GM18861 (cell line): Measurements from ENCODE around the gene HSPB9.

Experiments used
- ATAC-seq: cut with Tn5 transposase; IDR thresholded peaks from one replicate; pipeline ENCODE4 v1.9.1; 2021; ENCODE audit not compliant: unreplicated experiment

HSPB9 gene

GRCh38 chr17:42098730-42099399 lies 23.7 kb upstream of the HSPB9 start:
- no peak for ATAC-seq

GRCh38 chr17:42101513-42102292 lies 20.9 kb upstream of the HSPB9 start:
- ATAC-seq = no peak

- ATAC-seq = no peak
Observed at GRCh38 chr17:42103221-42103954, 19.2 kb upstream of the HSPB9 start.

GRCh38 chr17:42104264-42104663 lies 18.3 kb upstream of the HSPB9 start:
- no peak for ATAC-seq

- ATAC-seq = no peak
Observed at GRCh38 chr17:42106009-42106408, 16.6 kb upstream of the HSPB9 start.

DNA sequence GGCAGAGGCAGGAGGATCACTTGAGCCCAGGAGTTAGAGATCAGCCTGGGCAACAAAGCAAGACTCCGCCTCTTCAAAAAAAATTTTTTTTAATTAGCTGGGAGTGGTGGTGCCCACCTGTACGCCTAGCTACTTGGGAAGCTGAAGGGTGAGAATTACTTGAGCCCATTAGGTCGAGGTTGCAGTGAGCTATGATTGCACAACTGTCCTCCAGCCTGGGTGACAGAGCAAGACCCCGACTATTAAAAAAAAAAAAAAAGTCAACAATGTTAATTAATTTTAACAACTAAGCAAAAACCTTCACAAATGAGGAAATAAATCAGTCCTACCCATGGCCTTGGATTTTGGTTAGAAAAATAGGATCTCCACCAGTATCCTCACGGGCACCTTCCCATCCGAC lies 15.5 kb upstream of the HSPB9 start:
- ATAC-seq = no peak

- ATAC-seq = no peak
Observed at GRCh38 chr17:42107597-42108576, 14.7 kb upstream of the HSPB9 start.

DNA sequence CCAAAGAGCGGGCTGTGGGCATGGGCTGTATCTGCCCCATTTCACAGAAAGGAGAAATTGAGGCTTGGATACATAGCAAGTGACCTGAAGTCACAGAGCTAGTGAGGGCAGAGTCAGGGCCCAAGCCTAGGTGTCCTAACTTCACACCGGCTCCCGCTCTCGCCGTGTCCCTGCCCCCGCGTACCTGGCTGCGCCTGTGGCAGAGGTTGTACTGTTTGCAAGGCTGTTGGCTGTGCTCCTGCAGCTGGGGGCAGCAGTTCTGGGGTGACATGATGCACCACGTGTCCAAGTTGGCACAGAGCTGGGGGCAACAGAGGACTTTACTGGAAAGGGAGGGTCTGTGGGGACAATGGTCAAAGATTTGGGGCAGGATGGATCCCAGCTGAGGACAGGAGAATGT lies 13.5 kb upstream of the HSPB9 start:
- ATAC-seq = no peak

DNA sequence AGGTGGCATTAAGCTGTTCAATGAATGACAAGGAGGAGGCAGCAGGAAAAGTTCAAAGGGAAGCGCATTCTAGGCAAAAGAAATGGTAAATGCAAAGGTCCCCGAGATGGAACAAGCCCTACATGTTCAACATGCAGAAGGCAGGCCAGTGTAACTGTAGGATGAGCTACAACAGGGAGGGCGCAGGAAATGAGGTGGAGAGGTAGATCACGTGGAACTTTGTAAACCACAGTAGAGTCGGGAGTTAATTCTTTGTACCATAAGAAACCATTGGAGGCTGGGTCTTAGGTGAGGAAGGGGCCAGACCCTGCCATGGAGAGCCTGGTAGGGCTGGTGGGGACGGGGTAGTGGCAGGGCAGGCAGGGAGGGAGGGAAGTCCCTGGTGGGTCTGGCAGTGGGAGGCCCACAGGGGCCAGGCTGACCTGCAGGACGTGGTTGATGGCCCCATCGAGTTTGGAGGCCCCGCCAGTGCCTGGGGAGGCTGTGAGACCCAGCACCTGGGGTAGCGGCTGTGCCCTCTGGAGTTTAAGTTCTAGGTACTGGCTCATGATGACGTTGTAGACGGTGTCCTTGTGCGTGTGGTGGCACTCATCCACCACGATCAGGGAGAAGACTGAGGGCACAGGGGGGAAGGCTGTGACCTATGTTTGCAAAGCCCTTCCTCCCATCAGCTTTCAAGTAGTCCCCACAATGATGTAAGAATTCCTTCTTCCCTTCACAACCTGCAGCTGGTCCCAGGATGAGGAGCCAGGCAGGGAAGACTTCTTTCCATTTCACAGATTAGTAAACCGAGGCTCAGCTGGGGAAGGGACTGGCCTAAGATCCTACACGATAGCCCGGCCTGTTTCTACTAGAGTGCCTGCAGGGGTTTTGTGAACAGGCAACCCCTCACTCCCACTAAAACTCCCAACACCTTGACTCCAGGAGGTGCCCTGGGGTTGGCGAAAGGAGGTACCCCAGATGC lies 12.0 kb upstream of the HSPB9 start:
- ATAC-seq = no peak

GRCh38 chr17:42111265-42111636 lies 11.4 kb upstream of the HSPB9 start:
- no peak for ATAC-seq

DNA sequence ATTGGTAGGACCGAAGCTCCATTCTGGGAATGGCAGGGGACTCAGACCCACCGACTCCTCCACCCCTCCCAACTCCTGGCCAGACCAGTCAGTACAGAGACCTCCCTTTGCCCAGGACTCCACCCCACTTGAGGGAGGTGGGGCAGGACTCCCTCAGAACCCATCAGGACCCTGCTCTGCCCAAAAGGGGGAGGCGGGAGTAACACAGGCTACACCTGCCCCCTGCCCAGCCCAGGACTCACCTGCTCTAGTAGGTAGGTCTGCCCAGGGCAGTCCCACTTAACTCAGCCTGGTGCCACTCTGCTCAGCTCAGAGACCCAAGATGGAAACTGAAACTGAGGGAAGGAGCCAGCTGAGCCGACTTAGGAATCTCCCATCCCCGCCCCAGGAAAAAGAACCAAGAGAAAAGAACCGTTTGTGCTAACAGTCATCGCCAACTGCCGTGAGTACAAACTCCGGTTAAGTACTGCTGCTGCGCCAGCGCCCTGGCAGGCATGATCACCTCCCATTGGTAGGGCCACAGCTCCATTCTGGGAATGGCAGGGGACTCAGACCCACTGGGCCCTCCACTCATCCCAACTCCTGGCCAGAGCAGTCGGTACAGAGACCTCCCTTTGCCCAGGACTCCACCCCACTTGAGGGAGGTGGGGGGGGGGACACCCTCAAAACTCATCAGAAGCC lies 10.6 kb upstream of the HSPB9 start:
- no peak for ATAC-seq

DNA sequence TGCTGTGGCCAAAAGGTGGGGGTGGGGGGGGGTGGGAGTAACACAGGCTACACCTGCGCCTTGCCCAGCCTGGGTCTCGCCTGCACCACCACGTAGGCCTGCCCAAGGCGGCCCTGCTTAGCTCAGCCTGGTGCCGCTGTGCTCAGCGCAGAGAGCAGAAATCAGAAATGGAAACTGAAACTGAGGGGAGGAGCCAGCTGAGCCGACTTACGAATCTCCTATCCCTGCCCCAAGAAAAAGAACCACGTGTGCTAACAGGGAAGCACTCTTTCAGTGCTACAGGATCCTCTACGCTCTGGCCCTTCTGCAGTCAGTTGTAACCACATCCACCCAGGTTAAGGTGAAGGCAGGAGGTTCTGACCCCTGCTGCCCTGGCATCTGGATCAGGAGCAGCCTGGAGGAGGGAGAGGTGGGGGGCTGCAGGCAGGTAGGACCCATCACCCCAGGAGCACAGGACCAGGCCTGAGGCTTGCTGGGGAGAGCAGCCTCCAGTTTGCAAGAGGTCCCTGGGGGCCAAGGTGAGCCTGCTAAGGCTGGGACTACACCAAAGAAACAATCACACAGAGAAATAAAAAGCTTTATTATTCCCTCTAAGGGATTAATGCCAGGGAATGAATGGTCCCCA lies 9.9 kb upstream of the HSPB9 start, which contains the start of gene DHX58:
DHX58 (minus strand) TSS at position 163 of the 625 bp plus-strand sequence. CDS start 822 bp downstream, outside the sequence.
- peak; percentile 52 for ATAC-seq

DNA sequence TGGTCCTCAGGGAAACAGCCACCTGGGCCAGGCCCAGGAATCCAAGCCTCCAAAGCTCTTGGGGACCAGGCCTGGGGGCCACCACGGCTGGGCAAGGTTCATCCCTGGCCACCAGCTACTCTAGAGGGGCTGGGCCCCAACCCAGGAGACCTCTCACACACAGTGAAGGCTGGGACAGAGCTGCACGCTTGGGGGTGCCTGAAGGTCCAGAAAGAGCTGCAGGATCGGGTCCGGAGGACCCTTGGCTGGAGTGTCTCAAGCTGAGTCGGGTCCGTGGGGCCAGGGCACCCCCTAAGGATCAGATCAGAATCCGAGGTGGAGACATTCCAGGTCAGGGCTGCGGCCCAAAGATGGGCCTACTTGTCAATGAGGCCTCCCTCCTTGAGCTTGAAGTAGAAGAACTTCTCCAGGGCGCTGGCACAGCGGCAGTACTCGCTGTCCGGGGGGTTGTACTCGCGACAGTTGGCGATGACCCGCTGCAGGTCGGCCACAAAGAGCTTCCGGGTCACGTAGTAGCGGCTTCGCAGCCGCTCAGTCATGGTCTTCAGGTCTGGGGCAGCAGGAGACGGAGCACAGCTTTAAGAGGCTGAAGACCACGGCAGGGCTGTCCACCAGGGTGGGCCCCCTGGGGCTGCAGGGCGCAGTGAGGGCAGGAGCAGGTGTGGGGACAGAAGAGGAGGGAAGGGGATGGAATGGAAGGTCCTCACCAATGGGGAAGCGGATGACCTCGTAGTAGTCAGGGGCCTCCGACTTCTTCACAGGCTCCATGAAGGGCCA lies 9.1 kb upstream of the HSPB9 start:
- no peak for ATAC-seq

DNA sequence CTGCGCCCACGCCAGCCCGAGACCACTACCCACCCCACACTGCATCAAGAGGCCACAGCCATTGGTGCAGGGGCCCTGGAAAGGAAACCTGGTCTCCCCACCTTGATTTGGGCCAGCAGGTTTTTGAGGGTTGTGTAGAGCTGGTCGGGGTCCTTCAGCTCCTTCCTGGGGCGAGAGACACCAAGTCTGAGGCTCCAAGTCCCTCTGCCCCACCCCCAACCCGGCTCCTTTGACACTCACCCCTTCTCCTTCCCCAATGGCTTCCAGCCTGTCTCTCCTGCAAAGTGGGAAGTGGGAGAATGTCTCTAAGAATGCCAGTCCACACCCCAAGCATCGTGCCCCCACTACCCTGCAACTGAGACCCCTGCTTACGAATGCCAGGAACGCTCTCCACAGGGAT lies 8.5 kb upstream of the HSPB9 start:
- ATAC-seq = no peak

DNA sequence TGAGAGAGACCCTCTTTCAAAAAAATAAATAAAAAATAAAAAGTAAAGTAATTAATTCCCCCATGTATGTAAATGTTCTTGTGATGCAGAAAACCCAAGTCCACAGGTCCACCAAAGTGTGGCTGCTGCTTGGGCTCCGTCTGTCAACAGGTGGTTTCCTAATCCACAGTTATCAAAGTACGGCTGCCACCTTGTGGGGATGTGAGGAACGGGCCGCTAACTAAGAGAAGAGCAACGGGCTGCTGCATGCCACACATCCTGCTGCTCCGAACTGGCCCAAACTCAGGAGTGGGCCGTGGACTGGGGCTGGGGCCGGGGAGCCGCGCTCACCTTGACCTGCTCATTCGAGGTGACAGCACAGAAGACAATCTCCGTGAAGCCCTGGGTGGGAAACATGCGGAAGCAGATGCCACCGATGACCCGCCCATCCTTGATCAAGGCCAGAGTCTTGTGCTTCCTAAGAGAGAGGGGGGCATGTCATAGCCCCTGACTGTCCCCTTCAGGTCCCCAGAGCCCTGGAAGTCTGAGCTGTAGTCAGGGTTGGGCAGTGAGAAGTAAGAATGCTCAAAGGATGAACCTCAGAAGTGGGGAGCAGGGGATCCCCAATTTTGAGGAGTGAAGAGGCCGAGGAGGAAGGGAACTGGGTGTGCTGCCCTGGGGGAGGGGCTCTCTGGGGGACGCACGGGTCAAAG lies 5.8 kb upstream of the HSPB9 start:
- ATAC-seq = no peak

DNA sequence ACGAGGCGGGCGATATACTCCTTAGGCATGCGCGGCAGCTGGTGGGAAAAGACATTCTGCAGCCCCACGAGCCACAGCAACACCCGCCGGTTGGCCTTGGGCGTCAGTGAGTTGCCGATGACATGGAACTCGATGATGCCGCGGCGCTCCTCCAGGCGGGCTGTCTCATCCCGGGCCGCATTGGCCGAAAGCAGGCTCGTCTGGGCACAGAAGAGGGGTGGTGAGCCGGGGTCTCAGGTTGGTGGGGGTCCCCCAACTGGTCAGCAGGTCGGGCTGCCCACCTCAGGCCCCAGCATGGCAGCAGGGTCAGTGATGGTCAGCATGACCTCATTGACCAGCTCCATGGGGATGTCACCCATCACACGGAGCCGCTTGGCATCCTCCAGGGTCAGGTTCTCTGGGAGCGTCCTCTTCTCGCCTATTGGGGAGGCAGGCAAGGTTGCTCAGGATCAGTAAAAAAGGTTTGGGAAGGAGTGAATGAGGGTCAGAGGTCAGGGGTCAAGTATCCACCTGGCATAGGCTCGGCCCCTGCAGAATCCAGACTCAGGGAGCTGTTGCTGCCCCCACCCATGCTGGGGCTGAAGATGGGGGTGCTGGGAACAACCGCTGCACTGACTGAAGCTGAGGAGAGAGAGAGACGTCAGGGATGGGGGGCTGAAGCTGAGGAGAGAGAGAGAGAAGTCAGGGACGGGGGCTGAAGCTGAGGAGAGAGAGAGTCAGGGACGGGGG lies 5.0 kb upstream of the HSPB9 start:
- no peak for ATAC-seq

- ATAC-seq = no peak
Observed at GRCh38 chr17:42118126-42118510, 4.5 kb upstream of the HSPB9 start.
